SK-N-SH treated with all-trans-retinoic acid at 6 μM for 48 hours (cell line): ENCODE results near the gene WASHC4.

ENCODE experiments used
- ATAC-seq: fragments of 200-7000 bp; cut with Tn5 transposase; 3 replicates; pipeline ENCODE4 v1.9.1; 2020; ENCODE audit warnings: mild to moderate bottlenecking, moderate library complexity
- ARNTL ChIP-seq: fragments of 450-650 bp; formaldehyde crosslinking; IDR thresholded peaks from 2 replicates; pipeline ENCODE4 v1.5.0; 2020; ENCODE audit warnings: low read depth, mild to moderate bottlenecking, moderate library complexity, borderline replicate concordance
- BACH2 ChIP-seq: fragments of 250-450 bp; sonication (Bioruptor Pico); IDR thresholded peaks from 2 replicates; pipeline ENCODE4 v1.9.0; 2021; ENCODE audit warnings: mild to moderate bottlenecking, borderline replicate concordance
- CREB5 ChIP-seq: fragments of 250-450 bp; sonication (Bioruptor Pico); IDR thresholded peaks from 2 replicates; pipeline ENCODE4 v1.5.1; 2020; ENCODE audit warnings: low read depth, mild to moderate bottlenecking, moderate library complexity
- CSDC2 ChIP-seq: fragments of 250-450 bp; sonication (Bioruptor Pico); IDR thresholded peaks from 2 replicates; pipeline ENCODE4 v1.5.0; 2020; ENCODE audit warnings: mild to moderate bottlenecking, moderate library complexity
- CSRNP3 ChIP-seq: fragments of 250-450 bp; sonication (Bioruptor Pico); IDR thresholded peaks from 2 replicates; pipeline ENCODE4 v1.5.1; 2021; ENCODE audit warnings: mild to moderate bottlenecking, moderate library complexity
- ESRRG ChIP-seq: fragments of 250-450 bp; sonication (Bioruptor Pico); IDR thresholded peaks from 2 replicates; pipeline ENCODE4 v1.6.1; 2021; ENCODE audit warnings: mild to moderate bottlenecking
- GLIS3 ChIP-seq: fragments of 250-450 bp; sonication (Bioruptor Pico); IDR thresholded peaks from 2 replicates; pipeline ENCODE4 v1.5.0; 2020; ENCODE audit warnings: mild to moderate bottlenecking, moderate library complexity
- ISL1 ChIP-seq: fragments of 250-450 bp; sonication (Bioruptor Pico); IDR thresholded peaks from 2 replicates; pipeline ENCODE4 v2.1.2; 2022; ENCODE audit warnings: mild to moderate bottlenecking, moderate library complexity
- OSR1 ChIP-seq: fragments of 250-450 bp; sonication (Bioruptor Pico); IDR thresholded peaks from 2 replicates; pipeline ENCODE4 v1.8.0; 2022; ENCODE audit warnings: moderate library complexity, mild to moderate bottlenecking, inconsistent platforms
- PATZ1 ChIP-seq: fragments of 250-450 bp; sonication (Bioruptor Pico); IDR thresholded peaks from 2 replicates; pipeline ENCODE4 v1.8.0; 2020; ENCODE audit warnings: mild to moderate bottlenecking, moderate library complexity, borderline replicate concordance
- POU6F1 ChIP-seq: fragments of 250-450 bp; sonication (Bioruptor Pico); IDR thresholded peaks from 2 replicates; pipeline ENCODE4 v1.8.0; 2021; ENCODE audit warnings: low read depth, mild to moderate bottlenecking, moderate library complexity, borderline replicate concordance
- RARB ChIP-seq: fragments of 250-450 bp; sonication (Bioruptor Pico); IDR thresholded peaks from 2 replicates; pipeline ENCODE4 v1.8.0; 2021; ENCODE audit warnings: mild to moderate bottlenecking, moderate library complexity
- SNAI2 ChIP-seq: fragments of 250-450 bp; sonication (Bioruptor Pico); IDR thresholded peaks from 2 replicates; pipeline ENCODE4 v1.5.0; 2020; ENCODE audit warnings: mild to moderate bottlenecking, moderate library complexity
- TCF4 ChIP-seq: fragments of 250-450 bp; sonication (Bioruptor Pico); IDR thresholded peaks from 2 replicates; pipeline ENCODE4 v1.8.0; 2021; ENCODE audit warnings: mild to moderate bottlenecking, moderate library complexity, borderline replicate concordance
- TOX ChIP-seq: fragments of 250-450 bp; sonication (Bioruptor Pico); IDR thresholded peaks from 2 replicates; pipeline ENCODE4 v1.8.0; 2021; ENCODE audit warnings: mild to moderate bottlenecking, moderate library complexity, borderline replicate concordance
- ZC3H10 ChIP-seq: fragments of 250-450 bp; sonication (Bioruptor Pico); IDR thresholded peaks from 2 replicates; pipeline ENCODE4 v1.5.1; 2021; ENCODE audit warnings: mild to moderate bottlenecking, moderate library complexity
- ZFP3 ChIP-seq: fragments of 250-450 bp; sonication (Bioruptor Pico); IDR thresholded peaks from 2 replicates; pipeline ENCODE4 v1.5.0; 2020; ENCODE audit warnings: mild to moderate bottlenecking, moderate library complexity
- ZFP30 ChIP-seq: fragments of 450-650 bp; formaldehyde crosslinking; IDR thresholded peaks from 2 replicates; pipeline ENCODE4 v1.5.0; 2022; ENCODE audit warnings: mild to moderate bottlenecking, moderate library complexity
- ZNF565 ChIP-seq: fragments of 450-650 bp; formaldehyde crosslinking; conservative IDR thresholded peaks from 2 replicates; pipeline ENCODE4 v1.5.0; 2020; ENCODE audit warnings: low read depth, mild to moderate bottlenecking, moderate library complexity
- ZNF70 ChIP-seq: fragments of 450-650 bp; formaldehyde crosslinking; IDR thresholded peaks from 2 replicates; pipeline ENCODE4 v1.5.0; 2020; ENCODE audit warnings: mild to moderate bottlenecking, moderate library complexity
- ZNF8 ChIP-seq: fragments of 450-650 bp; formaldehyde crosslinking; IDR thresholded peaks from 2 replicates; pipeline ENCODE4 v1.5.0; 2020; ENCODE audit warnings: mild to moderate bottlenecking, moderate library complexity

Gene WASHC4

GRCh38 chr12:105212438-105212837 is 104.9 kb downstream of the WASHC4 start:
- ATAC-seq: no peak; the same call in 2 of the 3 replicates
- TF ChIP-seq RARB (CRISPR knock-in tag) (no peak), BACH2 (CRISPR knock-in tag) (no peak), GLIS3 (CRISPR knock-in tag) (no peak), ARNTL (no peak), ZC3H10 (CRISPR knock-in tag) (no peak), ZNF8 (CRISPR knock-in tag) (no peak), POU6F1 (CRISPR knock-in tag) (no peak), ESRRG (CRISPR knock-in tag) (no peak), ZNF70 (CRISPR knock-in tag) (no peak)

GRCh38 chr12:105214148-105214547 is 106.6 kb downstream of the WASHC4 start:
- no peak for ATAC-seq
- TF ChIP-seq SNAI2 (CRISPR knock-in tag) (no peak), TCF4 (CRISPR knock-in tag) (no peak), BACH2 (CRISPR knock-in tag) (no peak), ISL1 (CRISPR knock-in tag) (no peak), ZFP30 (no peak), CREB5 (CRISPR knock-in tag) (no peak), TOX (CRISPR knock-in tag) (no peak), CSDC2 (CRISPR knock-in tag) (no peak), POU6F1 (CRISPR knock-in tag) (no peak), ZFP3 (CRISPR knock-in tag) (no peak), RARB (CRISPR knock-in tag) (no peak), ESRRG (CRISPR knock-in tag) (no peak), ZC3H10 (CRISPR knock-in tag) (no peak), OSR1 (CRISPR knock-in tag) (no peak), ZNF70 (CRISPR knock-in tag) (no peak)

- ATAC-seq: no peak
These were observed 107.3 kb downstream of the WASHC4 start for GRCh38 chr12:105214670-105215375.

GRCh38 chr12:105218434-105218833 is 110.9 kb downstream of the WASHC4 start:
- no peak; the same call in 2 of the 3 replicates for ATAC-seq
- TF ChIP-seq POU6F1 (CRISPR knock-in tag) (no peak), ZFP3 (CRISPR knock-in tag) (no peak), PATZ1 (no peak), ZNF70 (CRISPR knock-in tag) (no peak), CSRNP3 (no peak), TOX (CRISPR knock-in tag) (no peak), GLIS3 (CRISPR knock-in tag) (no peak), OSR1 (CRISPR knock-in tag) (no peak), CSDC2 (CRISPR knock-in tag) (no peak)

More at GRCh38 chr12:105214670-105215375, 107.3 kb downstream of the WASHC4 start:
- TF ChIP-seq TCF4 (CRISPR knock-in tag): no peak
- TF ChIP-seq CREB5 (CRISPR knock-in tag): no peak
- TF ChIP-seq ZFP30: no peak
- TF ChIP-seq TOX (CRISPR knock-in tag): no peak
- TF ChIP-seq BACH2 (CRISPR knock-in tag): no peak
- TF ChIP-seq ZFP3 (CRISPR knock-in tag): no peak
- no peak for TF ChIP-seq OSR1 (CRISPR knock-in tag)
- TF ChIP-seq ZNF565 (CRISPR knock-in tag): no peak
- TF ChIP-seq GLIS3 (CRISPR knock-in tag): no peak
- no peak for TF ChIP-seq ZNF8 (CRISPR knock-in tag)
